ENCODE results near the gene CPXM2.

CPXM2 gene

GRCh38 chr10:123798856-123799255 is 92.8 kb downstream of the CPXM2 start:
- no peak for TF ChIP-seq CTCF (IDR thresholded peaks at IDR 0.05; ENCODE audit: low read depth, low read length)
- no peak for DNase-seq (ENCODE audit: low read depth in 2 of 2)
- no peak overlapping the region for H3K4me3 ChIP-seq (replicated peaks in 1 of 2; ENCODE audit: low read depth in 2 of 2, low read length in 2 of 2)

- DNase-seq (ENCODE audit: low read depth in 2 of 2) = no peak
- H3K4me3 ChIP-seq (replicated peaks in 1 of 2; ENCODE audit: low read depth in 2 of 2, low read length in 2 of 2) = no peak overlapping the region
- TF ChIP-seq CTCF (IDR thresholded peaks at IDR 0.05; ENCODE audit: low read depth, low read length) = no peak
Observed at GRCh38 chr10:123797813-123798212, 93.8 kb downstream of the CPXM2 start.

GRCh38 chr10:123796736-123797135 is 94.9 kb downstream of the CPXM2 start:
- DNase-seq (ENCODE audit: low read depth in 2 of 2) = no peak
- TF ChIP-seq CTCF (IDR thresholded peaks at IDR 0.05; ENCODE audit: low read depth, low read length) = no peak
- H3K4me3 ChIP-seq (replicated peaks in 1 of 2; ENCODE audit: low read depth in 2 of 2, low read length in 2 of 2) = no peak overlapping the region

- no peak for DNase-seq (ENCODE audit: low read depth in 2 of 2)
- no peak overlapping the region for H3K4me3 ChIP-seq (replicated peaks in 1 of 2; ENCODE audit: low read depth in 2 of 2, low read length in 2 of 2)
- TF ChIP-seq CTCF (IDR thresholded peaks at IDR 0.05; ENCODE audit: low read depth, low read length) = no peak
Observed at GRCh38 chr10:123795846-123796590, 95.6 kb downstream of the CPXM2 start.

- no peak for DNase-seq (ENCODE audit: low read depth in 2 of 2)
- H3K4me3 ChIP-seq (replicated peaks in 1 of 2; ENCODE audit: low read depth in 2 of 2, low read length in 2 of 2) = no peak overlapping the region
- no peak for TF ChIP-seq CTCF (IDR thresholded peaks at IDR 0.05; ENCODE audit: low read depth, low read length)
Observed at GRCh38 chr10:123795196-123795780, 96.3 kb downstream of the CPXM2 start.

GRCh38 chr10:123792248-123792978 is 99.2 kb downstream of the CPXM2 start:
- no peak for DNase-seq (ENCODE audit: low read depth in 2 of 2)
- no peak overlapping the region for H3K4me3 ChIP-seq (replicated peaks in 1 of 2; ENCODE audit: low read depth in 2 of 2, low read length in 2 of 2)
- TF ChIP-seq CTCF (IDR thresholded peaks at IDR 0.05; ENCODE audit: low read depth, low read length) = no peak

Measured in cardiac fibroblast (primary cell).